ENCODE data around the gene SLC30A2. TPM values are rescaled to one million over a fixed set of nuclear protein-coding genes. Genes with fewer than 3 reads are reported as not detected.

The SLC30A2 gene
- total and polyA plus RNA-seq, 9 of the 15 experiments (the other 6 are each of a cell fraction or from before 2014, with no cell fraction given), result 0.01 to 0.18 (median 0.06) TPM; not detected in 3

DNA sequence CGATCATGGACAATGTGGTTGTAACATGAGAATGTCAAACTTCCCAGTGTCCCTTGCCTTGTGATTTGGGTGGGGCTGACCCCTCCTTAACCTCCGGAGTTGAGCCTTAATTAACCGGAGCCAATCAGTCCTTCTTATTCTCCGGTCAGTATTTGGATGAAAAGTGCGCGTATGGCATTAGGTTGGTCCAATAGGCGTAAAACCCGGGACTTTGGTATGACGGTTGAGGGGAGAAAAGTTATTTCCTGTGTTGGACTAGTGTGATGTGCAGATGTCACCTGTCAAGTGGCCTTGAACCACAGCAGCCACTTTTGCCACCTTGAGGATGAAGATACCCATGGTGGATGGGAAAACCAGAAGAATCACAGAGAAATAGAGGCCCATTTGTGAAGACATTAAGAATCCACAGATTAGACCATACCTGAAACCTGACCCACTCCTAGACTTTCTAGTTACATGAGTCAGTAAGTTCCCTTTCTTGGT lies 53.2 kb downstream of the SLC30A2 start (continued):
- TF ChIP-seq, protein P1, sequence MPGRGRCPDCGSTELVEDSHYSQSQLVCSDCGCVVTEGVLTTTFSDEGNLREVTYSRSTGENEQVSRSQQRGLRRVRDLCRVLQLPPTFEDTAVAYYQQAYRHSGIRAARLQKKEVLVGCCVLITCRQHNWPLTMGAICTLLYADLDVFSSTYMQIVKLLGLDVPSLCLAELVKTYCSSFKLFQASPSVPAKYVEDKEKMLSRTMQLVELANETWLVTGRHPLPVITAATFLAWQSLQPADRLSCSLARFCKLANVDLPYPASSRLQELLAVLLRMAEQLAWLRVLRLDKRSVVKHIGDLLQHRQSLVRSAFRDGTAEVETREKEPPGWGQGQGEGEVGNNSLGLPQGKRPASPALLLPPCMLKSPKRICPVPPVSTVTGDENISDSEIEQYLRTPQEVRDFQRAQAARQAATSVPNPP (IDR thresholded peaks at IDR 0.05; ENCODE audit: borderline replicate concordance, insufficient read depth, insufficient read length), result no peak
- TF ChIP-seq, protein P2, sequence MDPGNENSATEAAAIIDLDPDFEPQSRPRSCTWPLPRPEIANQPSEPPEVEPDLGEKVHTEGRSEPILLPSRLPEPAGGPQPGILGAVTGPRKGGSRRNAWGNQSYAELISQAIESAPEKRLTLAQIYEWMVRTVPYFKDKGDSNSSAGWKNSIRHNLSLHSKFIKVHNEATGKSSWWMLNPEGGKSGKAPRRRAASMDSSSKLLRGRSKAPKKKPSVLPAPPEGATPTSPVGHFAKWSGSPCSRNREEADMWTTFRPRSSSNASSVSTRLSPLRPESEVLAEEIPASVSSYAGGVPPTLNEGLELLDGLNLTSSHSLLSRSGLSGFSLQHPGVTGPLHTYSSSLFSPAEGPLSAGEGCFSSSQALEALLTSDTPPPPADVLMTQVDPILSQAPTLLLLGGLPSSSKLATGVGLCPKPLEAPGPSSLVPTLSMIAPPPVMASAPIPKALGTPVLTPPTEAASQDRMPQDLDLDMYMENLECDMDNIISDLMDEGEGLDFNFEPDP (CRISPR knock-in tag; IDR thresholded peaks at IDR 0.05), result no peak
- TF ChIP-seq PRPF4 (IDR thresholded peaks at IDR 0.05; ENCODE audit: insufficient read depth, low read depth, low read length, poor library complexity, severe bottlenecking) (no peak), ZNF551 (CRISPR knock-in tag; IDR thresholded peaks at IDR 0.05) (no peak), ARID2 (IDR thresholded peaks at IDR 0.05) (no peak), ZNF24 (IDR thresholded peaks at IDR 0.05) (no peak), ZNF699 (CRISPR knock-in tag; IDR thresholded peaks at IDR 0.05; ENCODE audit: insufficient replicate concordance) (no peak), HCFC1 (IDR thresholded peaks at IDR 0.05; ENCODE audit: low read depth, low read length) (no peak), NCOA4 (IDR thresholded peaks at IDR 0.05; ENCODE audit: partially characterized antibody) (no peak), FOXA3 (CRISPR knock-in tag; conservative IDR thresholded peaks at IDR 0.05 in 1 of 2, IDR thresholded peaks at IDR 0.05 in 1 of 2) (0 out of 4 replicates have a peak, but pooled peaks of 1 of the 2 experiments have one; percentile 35), ZNF436 (CRISPR knock-in tag; IDR thresholded peaks at IDR 0.05) (no peak), PRDM10 (IDR thresholded peaks at IDR 0.05; ENCODE audit: partially characterized antibody) (no peak), CSDE1 (IDR thresholded peaks at IDR 0.05) (no peak), TAF1 (IDR thresholded peaks at IDR 0.05; ENCODE audit: control insufficient read depth, extremely low read depth, insufficient read depth, low read length, severe bottlenecking) (no peak), MBD2 (IDR thresholded peaks at IDR 0.05; ENCODE audit: borderline replicate concordance, low read depth) (no peak), ZNF274 (IDR thresholded peaks at IDR 0.05; ENCODE audit: borderline replicate concordance, low read depth, low read length) (no peak), ZNF224 (CRISPR knock-in tag; IDR thresholded peaks at IDR 0.05) (0 out of 2 replicates have a peak, but pooled peaks have one; percentile 33), ZNF354B (CRISPR knock-in tag; IDR thresholded peaks at IDR 0.05) (no peak)
- TF ChIP-seq, protein P3, sequence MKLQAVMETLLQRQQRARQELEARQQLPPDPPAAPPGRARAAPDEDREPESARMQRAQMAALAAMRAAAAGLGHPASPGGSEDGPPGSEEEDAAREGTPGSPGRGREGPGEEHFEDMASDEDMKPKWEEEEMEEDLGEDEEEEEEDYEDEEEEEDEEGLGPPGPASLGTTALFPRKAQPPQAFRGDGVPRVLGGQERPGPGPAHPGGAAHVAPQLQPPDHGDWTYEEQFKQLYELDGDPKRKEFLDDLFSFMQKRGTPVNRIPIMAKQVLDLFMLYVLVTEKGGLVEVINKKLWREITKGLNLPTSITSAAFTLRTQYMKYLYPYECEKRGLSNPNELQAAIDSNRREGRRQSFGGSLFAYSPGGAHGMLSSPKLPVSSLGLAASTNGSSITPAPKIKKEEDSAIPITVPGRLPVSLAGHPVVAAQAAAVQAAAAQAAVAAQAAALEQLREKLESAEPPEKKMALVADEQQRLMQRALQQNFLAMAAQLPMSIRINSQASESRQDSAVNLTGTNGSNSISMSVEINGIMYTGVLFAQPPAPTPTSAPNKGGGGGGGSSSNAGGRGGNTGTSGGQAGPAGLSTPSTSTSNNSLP (IDR thresholded peaks at IDR 0.05; ENCODE audit: borderline replicate concordance, low read depth, low read length), result no peak
- TF ChIP-seq, protein P4, sequence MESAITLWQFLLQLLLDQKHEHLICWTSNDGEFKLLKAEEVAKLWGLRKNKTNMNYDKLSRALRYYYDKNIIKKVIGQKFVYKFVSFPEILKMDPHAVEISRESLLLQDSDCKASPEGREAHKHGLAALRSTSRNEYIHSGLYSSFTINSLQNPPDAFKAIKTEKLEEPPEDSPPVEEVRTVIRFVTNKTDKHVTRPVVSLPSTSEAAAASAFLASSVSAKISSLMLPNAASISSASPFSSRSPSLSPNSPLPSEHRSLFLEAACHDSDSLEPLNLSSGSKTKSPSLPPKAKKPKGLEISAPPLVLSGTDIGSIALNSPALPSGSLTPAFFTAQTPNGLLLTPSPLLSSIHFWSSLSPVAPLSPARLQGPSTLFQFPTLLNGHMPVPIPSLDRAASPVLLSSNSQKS (CRISPR knock-in tag; IDR thresholded peaks at IDR 0.05), result no peak
